ENCODE results near the gene ABCF2.

ABCF2 gene

DNA sequence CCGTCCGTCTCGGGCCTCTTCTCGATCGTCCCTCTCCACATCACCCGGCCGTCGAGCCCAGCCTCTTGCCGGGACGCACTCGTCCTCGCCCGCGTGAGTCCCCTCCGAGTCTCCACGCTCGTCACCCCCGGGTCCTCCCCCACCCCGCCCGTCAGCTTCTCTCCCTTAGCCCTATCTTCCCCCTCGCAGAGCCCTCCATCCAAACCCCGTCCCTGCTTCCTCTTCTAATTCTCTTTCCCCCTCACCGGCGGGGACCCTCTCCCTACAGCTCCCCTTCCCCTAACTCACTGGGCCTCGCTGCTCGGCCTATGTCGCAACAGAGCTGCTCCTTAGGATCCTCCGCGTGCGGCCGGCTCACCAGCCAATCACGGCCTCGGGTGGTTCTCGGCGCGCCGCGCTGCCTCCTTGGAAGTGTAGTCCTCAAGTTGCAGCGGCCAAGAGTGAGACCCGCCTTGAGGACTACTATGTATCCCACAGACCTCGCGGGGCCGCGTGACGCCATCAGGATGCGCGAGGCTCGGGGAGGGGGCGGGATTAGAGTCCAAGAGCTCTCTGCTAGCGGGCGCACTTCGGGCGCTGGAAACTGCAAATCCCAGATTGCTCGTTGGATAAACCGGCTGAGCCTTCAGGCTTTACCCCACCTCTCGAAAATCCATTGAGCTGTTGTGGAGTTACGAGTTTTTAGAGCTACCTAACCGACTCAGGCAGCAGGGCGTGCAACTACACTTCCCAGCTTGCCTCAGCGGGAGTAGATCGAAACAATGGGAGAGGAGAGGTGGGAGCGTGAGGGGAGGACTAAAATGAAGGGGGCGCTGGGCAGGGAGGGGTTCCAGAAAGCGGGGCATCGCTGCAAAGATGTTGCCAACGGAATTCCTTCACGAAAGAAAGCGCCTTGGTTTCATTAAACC, at the start of gene ABCF2:
ABCF2 (minus strand) TSS at position 331 of the 908 bp plus-strand sequence. CDS start 747 bp downstream, outside the sequence.
- DNase-seq, result peak; percentile 96 to 98 (median 97)

DNA sequence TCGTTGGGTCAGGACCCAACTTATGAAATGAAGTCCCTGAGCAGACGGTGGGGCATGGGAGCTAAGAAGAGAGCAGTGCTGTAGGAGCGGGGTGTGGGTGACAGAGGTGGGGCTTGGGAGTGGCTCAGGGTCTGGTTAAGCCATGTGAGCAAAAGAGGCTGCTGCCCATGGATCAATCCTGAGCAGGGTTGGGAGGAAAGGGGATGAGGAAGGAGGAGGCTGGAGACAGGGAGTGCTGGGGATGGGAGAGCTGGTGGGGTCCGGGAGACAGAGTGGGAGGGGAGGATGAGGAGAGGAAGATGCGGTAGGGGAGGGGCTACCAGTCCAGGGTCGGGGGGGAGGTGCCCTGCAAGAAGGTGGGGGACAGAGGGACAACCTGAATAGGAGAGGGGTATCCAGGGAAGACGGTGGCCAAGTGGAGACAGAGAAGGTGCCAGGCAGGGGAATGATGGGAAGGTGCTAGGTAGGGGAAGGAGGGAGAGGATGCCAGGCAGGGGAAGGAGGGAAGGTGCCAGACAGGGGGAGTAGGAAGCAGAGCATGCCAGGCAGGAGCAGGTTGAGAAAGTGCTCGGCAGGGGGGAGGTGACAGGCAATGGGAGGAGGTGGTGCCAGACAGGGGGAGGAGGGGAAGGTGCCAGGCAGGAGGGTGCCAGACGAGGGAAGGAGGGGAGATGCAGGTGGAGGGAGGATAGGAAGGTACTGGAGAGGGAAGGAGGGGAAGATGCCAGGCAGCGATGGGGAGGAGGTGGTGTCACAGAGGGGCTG, 49.0 kb upstream of the ABCF2 start:
- DNase-seq, result no peak

- DNase-seq, result no peak
Measured at GRCh38 chr7:151274936-151275812, 48.2 kb upstream of the ABCF2 start.

DNA sequence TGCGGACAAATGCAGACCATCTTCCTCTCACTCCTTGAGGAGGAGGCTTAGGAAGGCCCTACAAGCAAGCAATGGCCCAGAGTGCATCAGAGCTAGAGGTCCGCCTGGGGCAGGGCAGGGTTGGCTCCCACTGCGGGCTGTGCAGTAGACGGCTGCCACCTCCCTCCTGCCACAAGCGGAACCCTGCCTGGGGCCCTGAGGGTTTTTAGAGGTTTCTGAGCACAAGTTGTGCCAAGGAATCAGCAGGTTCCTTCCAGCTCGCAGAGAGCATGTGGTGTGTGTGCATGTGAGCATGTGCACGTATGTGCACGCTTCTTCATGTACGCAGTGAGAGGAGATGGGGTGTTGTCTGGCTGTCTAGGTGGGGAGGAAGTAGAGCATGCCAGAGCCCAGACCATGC, 47.4 kb upstream of the ABCF2 start:
- DNase-seq, result no peak

DNA sequence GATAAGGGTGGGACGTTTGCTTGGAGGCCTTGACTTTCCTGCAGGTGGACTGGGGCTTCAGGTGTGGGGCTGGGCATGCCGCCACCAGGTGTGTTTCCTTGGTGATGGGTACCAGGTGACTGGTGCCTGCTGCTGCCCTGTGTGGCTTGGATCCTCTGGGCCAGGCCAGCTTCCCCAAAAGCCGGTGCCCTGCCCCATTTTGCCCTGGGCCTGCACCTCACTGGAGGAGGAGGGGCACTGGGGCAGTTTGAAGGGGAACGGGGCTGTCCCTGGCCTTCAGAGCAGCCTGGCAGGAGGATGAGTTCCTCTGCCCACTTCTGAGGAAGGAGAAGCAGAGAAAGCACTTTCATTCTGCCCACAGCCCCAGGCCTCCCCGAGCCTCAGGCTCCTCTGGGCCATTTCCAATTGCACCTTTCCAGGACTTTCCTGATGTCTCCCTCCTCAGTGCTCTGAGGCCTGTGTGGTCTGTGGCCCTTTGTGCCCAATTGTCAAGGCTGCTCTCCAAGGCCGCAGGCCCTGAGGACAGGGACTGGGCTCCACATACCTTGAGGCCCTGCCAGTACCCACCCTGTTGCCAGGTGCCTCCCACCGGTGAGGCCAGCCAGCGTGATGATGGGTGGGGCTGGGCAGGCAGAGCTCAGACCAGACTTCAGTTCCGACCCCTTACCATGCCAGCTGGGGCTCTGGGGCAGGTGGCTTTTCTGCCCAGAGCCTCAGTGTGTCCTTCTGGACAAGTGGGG, 46.8 kb upstream of the ABCF2 start:
- DNase-seq, result no peak

GRCh38 chr7:151272877-151273276, 45.9 kb upstream of the ABCF2 start:
- DNase-seq, result no peak

GRCh38 chr7:151272405-151272804, 45.4 kb upstream of the ABCF2 start:
- DNase-seq, result no peak

- no peak for DNase-seq
Measured at GRCh38 chr7:151271699-151272355, 44.8 kb upstream of the ABCF2 start.

GRCh38 chr7:151269511-151269910, 42.5 kb upstream of the ABCF2 start:
- DNase-seq, result no peak

GRCh38 chr7:151265351-151265931, 38.4 kb upstream of the ABCF2 start:
- DNase-seq, result no peak

DNA sequence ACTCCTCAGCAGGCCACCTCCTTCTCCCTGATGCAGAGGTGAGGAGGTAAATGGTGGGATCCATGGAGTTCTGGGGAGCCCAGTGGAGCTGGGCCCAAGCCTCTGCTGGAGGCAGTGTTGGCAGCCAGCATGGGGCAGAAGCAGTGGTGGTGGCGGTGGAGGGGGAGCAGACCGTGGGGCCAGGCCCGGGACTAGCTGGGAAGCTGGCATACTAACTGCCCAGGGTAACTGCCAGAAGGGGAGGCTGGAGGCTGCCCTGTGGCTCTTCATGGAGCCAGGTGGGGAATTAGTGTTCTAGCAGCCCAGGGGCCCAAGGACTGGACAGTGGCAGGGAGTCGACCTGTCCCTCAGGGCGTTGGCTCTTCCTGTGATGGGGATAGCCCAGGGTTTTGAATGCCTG, 37.6 kb upstream of the ABCF2 start:
- no peak for DNase-seq

DNA sequence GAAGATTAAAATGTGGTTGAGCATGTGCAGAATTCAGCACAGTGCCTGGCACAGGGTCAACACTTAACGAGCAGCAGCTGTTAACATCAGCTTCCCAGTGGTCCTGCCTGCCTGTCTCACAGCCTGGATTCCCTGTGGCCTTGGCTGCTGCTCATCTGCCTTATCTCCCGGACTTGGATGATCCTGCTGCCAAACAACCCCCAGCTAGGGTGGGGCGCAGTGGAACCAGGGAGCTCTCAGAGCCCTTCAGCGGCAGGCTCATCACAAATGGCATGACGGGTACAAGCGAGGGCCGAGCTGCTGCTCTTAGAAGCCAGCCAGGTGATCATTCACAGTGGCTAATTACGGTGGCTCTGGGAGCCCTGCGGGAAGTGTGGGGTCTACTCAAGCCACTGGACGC, 34.5 kb upstream of the ABCF2 start:
- DNase-seq, result no peak

- no peak for DNase-seq
Measured at GRCh38 chr7:151260883-151261282, 33.9 kb upstream of the ABCF2 start.

- DNase-seq, result no peak
Measured at GRCh38 chr7:151260471-151260870, 33.5 kb upstream of the ABCF2 start.

- DNase-seq, result no peak
Measured at GRCh38 chr7:151257990-151258389, 31.0 kb upstream of the ABCF2 start.

GRCh38 chr7:151256410-151257045, 29.5 kb upstream of the ABCF2 start:
- DNase-seq, result no peak

- no peak for DNase-seq
Measured at GRCh38 chr7:151255390-151255789, 28.4 kb upstream of the ABCF2 start.

GRCh38 chr7:151254851-151255250, 27.8 kb upstream of the ABCF2 start:
- no peak for DNase-seq

DNA sequence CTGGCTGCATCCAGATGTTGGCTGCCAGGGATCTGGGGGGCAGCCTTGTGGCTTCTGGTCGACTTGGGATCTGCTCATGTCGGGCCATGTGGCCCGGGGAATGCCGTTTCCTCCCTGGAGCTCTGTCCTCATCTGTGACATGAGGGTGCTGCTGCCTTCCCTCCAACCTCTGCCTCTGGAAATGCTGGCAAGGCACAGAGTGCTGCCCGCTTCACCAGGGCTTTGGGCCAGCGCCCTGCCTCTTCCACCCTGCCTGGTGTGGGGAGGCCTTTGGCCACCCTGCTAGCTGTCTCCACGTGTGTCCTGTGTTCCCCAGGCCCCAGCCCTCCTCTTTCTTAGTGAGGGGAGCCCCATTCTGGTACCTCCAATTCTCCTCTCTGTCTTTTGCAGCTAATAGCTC, 27.3 kb upstream of the ABCF2 start:
- no peak for DNase-seq

DNA sequence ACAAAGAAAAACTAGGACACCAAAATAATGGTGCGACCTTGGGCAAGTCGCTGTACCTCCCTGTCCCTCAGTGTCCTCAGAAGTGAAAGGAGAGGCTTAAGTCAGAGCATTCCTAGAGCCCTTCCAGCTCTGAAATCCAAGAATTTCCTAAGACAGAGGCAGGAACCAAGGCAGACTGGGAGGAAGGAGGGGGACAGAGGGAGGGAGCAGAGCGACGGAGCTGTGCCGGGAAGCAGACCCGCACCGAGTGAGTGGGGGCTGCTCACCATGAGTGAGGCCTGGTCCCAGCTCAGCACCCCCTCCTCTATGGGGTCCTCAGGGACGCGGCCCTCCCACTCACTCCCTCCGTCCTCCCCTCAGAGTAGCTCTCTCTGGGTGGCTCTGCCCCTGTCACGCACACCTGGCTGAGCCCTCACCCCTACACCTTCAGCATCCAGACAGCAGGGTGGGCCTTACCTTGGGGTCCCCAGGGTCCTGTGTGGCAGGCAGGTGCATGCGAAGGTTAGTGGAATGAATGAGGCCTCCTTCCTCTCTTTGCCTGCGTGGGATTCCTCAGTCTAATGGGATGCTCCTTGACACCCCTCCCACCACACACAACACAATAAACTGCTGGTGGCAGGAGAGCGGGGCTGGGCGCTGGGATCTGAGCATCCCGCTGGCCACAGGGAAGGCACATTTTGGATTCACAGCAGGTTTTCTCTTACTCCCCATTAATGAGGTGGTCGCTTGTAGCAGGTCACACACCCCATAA, 26.1 kb upstream of the ABCF2 start:
- no peak for DNase-seq

All from activated CD4-positive, CD25-positive, alpha-beta regulatory T cell (primary cell).